ENCODE measurements around the gene NTMT1.
"Not testable (repeated sequence)": the region's sequence is repeated elsewhere in the genome, so short reads cannot be mapped to it uniquely, and the experiment has no call there.

The NTMT1 gene

GRCh38 chr9:129615407-129616285, 10.3 kb upstream of the NTMT1 start:
- DNase-seq = no peak

GRCh38 chr9:129617167-129617566, 8.8 kb upstream of the NTMT1 start:
- peak; percentile 54 to 81 for DNase-seq

GRCh38 chr9:129619787-129620668, 5.9 kb upstream of the NTMT1 start:
- DNase-seq = peak in 1 of 2 experiments; percentile 70

- DNase-seq = peak in 1 of 2 experiments; percentile 56
Measured at GRCh38 chr9:129620669-129621295, 5.2 kb upstream of the NTMT1 start, which contains the start of gene C9orf50. TSS of gene C9orf50 (minus strand) at chr9:129621101. CDS start at chr9:129620574, 527 bp downstream.

- DNase-seq = no peak
Measured at GRCh38 chr9:129623331-129623730, 2.6 kb upstream of the NTMT1 start.

GRCh38 chr9:129624168-129624759, 1.7 kb upstream of the NTMT1 start:
- DNase-seq = peak; percentile 36 to 70

- DNase-seq = peak in 1 of 2 experiments; percentile 22
Measured at GRCh38 chr9:129624947-129625346, 1.0 kb upstream of the NTMT1 start.

GRCh38 chr9:129626625-129627284, 792 bp downstream of the NTMT1 start:
- DNase-seq = no peak

GRCh38 chr9:129627556-129628440, 1.8 kb downstream of the NTMT1 start:
- peak; percentile 86 to 91 for DNase-seq

- no peak for DNase-seq
Measured at GRCh38 chr9:129628709-129629108, 2.7 kb downstream of the NTMT1 start.

- DNase-seq = no peak
Measured at GRCh38 chr9:129629251-129629820, 3.4 kb downstream of the NTMT1 start.

GRCh38 chr9:129630967-129631673, 5.2 kb downstream of the NTMT1 start:
- DNase-seq = no peak

GRCh38 chr9:129631674-129632129, 5.7 kb downstream of the NTMT1 start:
- DNase-seq = no peak

GRCh38 chr9:129632460-129632859, 6.5 kb downstream of the NTMT1 start:
- DNase-seq = no peak

- DNase-seq = no peak
Measured at GRCh38 chr9:129633207-129633606, 7.2 kb downstream of the NTMT1 start.

GRCh38 chr9:129633848-129634247, 7.9 kb downstream of the NTMT1 start:
- DNase-seq = no peak

- no peak for DNase-seq
Measured at GRCh38 chr9:129635099-129636065, 9.4 kb downstream of the NTMT1 start.

- DNase-seq = not testable (repeated sequence)
Measured at GRCh38 chr9:129636343-129636742, 10.4 kb downstream of the NTMT1 start.

GRCh38 chr9:129637102-129637501, 11.1 kb downstream of the NTMT1 start:
- DNase-seq = no peak

Measured in NCI-H524 (cell line).